ENCODE results near the gene LPP. TPM values are rescaled to one million over a fixed set of nuclear protein-coding genes. Genes with fewer than 3 reads are reported as not detected.

LPP gene
- total and polyA plus RNA-seq, 10 of the 15 experiments (the other 5 are each of a cell fraction or from before 2014, with no cell fraction given) = under 0.01 to 0.62 (median 0.03) TPM

DNA sequence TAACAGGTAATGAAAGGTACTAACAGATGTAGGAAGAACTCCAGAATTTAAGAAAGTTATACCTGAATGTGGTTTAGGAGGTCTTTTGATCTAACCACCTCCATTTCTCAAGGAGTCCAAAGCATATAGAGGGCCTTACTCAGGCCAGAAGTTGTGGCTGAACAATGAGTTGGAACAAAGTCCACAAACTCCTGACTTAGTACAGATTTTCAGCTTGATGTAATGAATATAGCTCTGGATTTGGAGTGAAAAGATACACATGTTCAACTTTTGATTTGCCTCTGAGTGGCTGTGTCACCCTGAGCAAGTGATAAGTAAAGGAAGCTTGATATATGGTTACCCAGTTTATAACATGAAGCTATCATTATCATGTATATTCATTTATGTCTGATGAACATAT, 390.1 kb downstream of the LPP start:
- Histone ChIP-seq H3K9me3 (replicated peaks; ENCODE audit: control insufficient read depth, insufficient read depth, low read length) (no peaks in the 10 kb centered on the region), H3K79me2 (ENCODE audit: control insufficient read depth, insufficient read depth, low read length) (no peaks in the 10 kb centered on the region), H3K9ac (ENCODE audit: control insufficient read depth, insufficient read depth, low read length) (no peak overlapping the region), H2AFZ (ENCODE audit: control insufficient read depth, low read depth, low read length) (no peak overlapping the region), H3K27ac (ENCODE audit: control insufficient read depth, insufficient read depth) (no peak overlapping the region), H3K36me3 (ENCODE audit: control insufficient read depth in 2 of 2, insufficient read depth in 2 of 2, low read length in 1 of 2) (no peaks in the 10 kb centered on the region), H3K4me2 (ENCODE audit: control insufficient read depth, insufficient read depth) (no peak overlapping the region), H3K27me3 (replicated peaks in 1 of 2; ENCODE audit: control insufficient read depth in 2 of 2, insufficient read depth in 2 of 2, low read length in 1 of 2) (no peaks in the 10 kb centered on the region), H4K20me1 (ENCODE audit: control insufficient read depth, insufficient read depth) (no peaks in the 10 kb centered on the region), H3K4me1 (ENCODE audit: control insufficient read depth, insufficient read depth, low read length) (no peaks in the 10 kb centered on the region), H3K4me3 (no peak overlapping the region)
- SMC1A ChIA-PET (ENCODE audit: uncharacterized antibody, unreplicated experiment) = no interaction called here
- no peak for ATAC-seq
- intact Hi-C loops (cut with micrococcal nuclease; ENCODE audit: unreplicated experiment) = no loop called here
- in situ Hi-C loops (cut with MboI) = no loop called here
- CTCF ChIA-PET = no interaction called here
- RAD21 ChIA-PET (ENCODE audit: unreplicated experiment) = no interaction called here
- BruUV-seq (replicated peaks) = no TSS peak
- DNase-seq (ENCODE audit: low read depth, low spot score) = no peak
- POLR2A ChIA-PET = no interaction called here
- no peak for FAIRE-seq
- TF ChIP-seq POLR2A (IDR thresholded peaks at IDR 0.05; ENCODE audit: low read depth, low read length) (no peak), TCF12 (IDR thresholded peaks at IDR 0.05; ENCODE audit: low read depth, low read length) (no peak), ETV6 (conservative IDR thresholded peaks at IDR 0.05 in 1 of 2, IDR thresholded peaks at IDR 0.05 in 1 of 2; ENCODE audit: borderline replicate concordance in 1 of 2, low read depth in 1 of 2) (no peak), SMAD1 (IDR thresholded peaks at IDR 0.05; ENCODE audit: low read depth, partially characterized antibody) (no peak), MLLT1 (IDR thresholded peaks at IDR 0.05) (no peak), IKZF1 (conservative IDR thresholded peaks at IDR 0.05) (no peak), POU2F2 (IDR thresholded peaks at IDR 0.05; ENCODE audit: borderline replicate concordance, low read depth, low read length) (no peak), ZBTB40 (IDR thresholded peaks at IDR 0.05; ENCODE audit: borderline replicate concordance) (no peak)
- TF ChIP-seq, protein P1, sequence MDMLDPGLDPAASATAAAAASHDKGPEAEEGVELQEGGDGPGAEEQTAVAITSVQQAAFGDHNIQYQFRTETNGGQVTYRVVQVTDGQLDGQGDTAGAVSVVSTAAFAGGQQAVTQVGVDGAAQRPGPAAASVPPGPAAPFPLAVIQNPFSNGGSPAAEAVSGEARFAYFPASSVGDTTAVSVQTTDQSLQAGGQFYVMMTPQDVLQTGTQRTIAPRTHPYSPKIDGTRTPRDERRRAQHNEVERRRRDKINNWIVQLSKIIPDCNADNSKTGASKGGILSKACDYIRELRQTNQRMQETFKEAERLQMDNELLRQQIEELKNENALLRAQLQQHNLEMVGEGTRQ (IDR thresholded peaks at IDR 0.05; ENCODE audit: borderline replicate concordance, low read depth, low read length) = no peak
- TF ChIP-seq, protein P2, sequence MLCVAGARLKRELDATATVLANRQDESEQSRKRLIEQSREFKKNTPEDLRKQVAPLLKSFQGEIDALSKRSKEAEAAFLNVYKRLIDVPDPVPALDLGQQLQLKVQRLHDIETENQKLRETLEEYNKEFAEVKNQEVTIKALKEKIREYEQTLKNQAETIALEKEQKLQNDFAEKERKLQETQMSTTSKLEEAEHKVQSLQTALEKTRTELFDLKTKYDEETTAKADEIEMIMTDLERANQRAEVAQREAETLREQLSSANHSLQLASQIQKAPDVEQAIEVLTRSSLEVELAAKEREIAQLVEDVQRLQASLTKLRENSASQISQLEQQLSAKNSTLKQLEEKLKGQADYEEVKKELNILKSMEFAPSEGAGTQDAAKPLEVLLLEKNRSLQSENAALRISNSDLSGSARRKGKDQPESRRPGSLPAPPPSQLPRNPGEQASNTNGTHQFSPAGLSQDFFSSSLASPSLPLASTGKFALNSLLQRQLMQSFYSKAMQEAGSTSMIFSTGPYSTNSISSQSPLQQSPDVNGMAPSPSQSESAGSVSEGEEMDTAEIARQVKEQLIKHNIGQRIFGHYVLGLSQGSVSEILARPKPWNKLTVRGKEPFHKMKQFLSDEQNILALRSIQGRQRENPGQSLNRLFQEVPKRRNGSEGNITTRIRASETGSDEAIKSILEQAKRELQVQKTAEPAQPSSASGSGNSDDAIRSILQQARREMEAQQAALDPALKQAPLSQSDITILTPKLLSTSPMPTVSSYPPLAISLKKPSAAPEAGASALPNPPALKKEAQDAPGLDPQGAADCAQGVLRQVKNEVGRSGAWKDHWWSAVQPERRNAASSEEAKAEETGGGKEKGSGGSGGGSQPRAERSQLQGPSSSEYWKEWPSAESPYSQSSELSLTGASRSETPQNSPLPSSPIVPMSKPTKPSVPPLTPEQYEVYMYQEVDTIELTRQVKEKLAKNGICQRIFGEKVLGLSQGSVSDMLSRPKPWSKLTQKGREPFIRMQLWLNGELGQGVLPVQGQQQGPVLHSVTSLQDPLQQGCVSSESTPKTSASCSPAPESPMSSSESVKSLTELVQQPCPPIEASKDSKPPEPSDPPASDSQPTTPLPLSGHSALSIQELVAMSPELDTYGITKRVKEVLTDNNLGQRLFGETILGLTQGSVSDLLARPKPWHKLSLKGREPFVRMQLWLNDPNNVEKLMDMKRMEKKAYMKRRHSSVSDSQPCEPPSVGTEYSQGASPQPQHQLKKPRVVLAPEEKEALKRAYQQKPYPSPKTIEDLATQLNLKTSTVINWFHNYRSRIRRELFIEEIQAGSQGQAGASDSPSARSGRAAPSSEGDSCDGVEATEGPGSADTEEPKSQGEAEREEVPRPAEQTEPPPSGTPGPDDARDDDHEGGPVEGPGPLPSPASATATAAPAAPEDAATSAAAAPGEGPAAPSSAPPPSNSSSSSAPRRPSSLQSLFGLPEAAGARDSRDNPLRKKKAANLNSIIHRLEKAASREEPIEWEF (IDR thresholded peaks at IDR 0.05; ENCODE audit: insufficient replicate concordance, low read depth, low read length) = no peak
- TF ChIP-seq, protein P3, sequence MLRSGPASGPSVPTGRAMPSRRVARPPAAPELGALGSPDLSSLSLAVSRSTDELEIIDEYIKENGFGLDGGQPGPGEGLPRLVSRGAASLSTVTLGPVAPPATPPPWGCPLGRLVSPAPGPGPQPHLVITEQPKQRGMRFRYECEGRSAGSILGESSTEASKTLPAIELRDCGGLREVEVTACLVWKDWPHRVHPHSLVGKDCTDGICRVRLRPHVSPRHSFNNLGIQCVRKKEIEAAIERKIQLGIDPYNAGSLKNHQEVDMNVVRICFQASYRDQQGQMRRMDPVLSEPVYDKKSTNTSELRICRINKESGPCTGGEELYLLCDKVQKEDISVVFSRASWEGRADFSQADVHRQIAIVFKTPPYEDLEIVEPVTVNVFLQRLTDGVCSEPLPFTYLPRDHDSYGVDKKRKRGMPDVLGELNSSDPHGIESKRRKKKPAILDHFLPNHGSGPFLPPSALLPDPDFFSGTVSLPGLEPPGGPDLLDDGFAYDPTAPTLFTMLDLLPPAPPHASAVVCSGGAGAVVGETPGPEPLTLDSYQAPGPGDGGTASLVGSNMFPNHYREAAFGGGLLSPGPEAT (IDR thresholded peaks at IDR 0.05; ENCODE audit: low read depth) = no peak

All from GM12878 (cell line).